ENCODE results near the gene ZNF326.
"Not testable (repeated sequence)": the region's sequence is repeated elsewhere in the genome, so short reads cannot be mapped to it uniquely, and the experiment has no call there.

- not testable (repeated sequence) for TF ChIP-seq EP300 (IDR thresholded peaks at IDR 0.05); CTCF (IDR thresholded peaks at IDR 0.05); POLR2A (IDR thresholded peaks at IDR 0.05; ENCODE audit: low read depth); POLR2AphosphoS5 (IDR thresholded peaks at IDR 0.05)
These were observed 2.2 kb downstream of the ZNF326 start for GRCh38 chr1:89997152-89997551.
